LNCaP clone FGC (cell line): Measurements from ENCODE around the gene MRGPRE.

ENCODE experiments used
- DNase-seq: peaks from one replicate; pipeline ENCODE4 v3.0.0-alpha.2; 2011; ENCODE audit warnings: low read depth
- H3K4me3 ChIP-seq: 2 replicates; pipeline ENCODE4 v1.5.1; 2011; ENCODE audit warnings: mild to moderate bottlenecking, low read depth, low read length, control low read depth
- TF ChIP-seq, protein P1 (sequence below): IDR thresholded peaks from 2 replicates; pipeline ENCODE4 v1.5.1; 2012; ENCODE audit warnings: mild to moderate bottlenecking; ENCODE audit not compliant: control insufficient read depth, insufficient read depth; ENCODE audit errors: extremely low read depth

The MRGPRE gene

DNA sequence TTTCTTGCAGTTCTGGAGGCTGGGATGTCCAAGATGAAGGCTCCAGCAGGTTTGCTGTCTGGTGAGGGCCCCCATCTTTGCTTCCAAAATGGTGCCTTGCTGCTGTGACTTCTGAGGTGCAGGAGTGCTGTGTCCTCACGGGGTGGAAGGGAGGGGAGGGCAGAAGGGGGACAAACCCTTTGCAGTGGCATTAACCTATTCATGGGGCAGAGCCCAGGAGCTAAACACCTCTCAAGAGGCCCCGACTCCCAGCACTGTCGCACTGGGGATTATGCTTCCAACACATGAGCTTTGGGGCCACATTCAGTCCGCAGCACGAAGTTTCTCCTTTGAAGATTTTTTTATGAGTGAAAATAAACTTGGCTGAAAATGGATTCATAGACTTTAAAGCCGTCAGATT lies 41.6 kb downstream of the MRGPRE start:
- TF ChIP-seq, protein P1, sequence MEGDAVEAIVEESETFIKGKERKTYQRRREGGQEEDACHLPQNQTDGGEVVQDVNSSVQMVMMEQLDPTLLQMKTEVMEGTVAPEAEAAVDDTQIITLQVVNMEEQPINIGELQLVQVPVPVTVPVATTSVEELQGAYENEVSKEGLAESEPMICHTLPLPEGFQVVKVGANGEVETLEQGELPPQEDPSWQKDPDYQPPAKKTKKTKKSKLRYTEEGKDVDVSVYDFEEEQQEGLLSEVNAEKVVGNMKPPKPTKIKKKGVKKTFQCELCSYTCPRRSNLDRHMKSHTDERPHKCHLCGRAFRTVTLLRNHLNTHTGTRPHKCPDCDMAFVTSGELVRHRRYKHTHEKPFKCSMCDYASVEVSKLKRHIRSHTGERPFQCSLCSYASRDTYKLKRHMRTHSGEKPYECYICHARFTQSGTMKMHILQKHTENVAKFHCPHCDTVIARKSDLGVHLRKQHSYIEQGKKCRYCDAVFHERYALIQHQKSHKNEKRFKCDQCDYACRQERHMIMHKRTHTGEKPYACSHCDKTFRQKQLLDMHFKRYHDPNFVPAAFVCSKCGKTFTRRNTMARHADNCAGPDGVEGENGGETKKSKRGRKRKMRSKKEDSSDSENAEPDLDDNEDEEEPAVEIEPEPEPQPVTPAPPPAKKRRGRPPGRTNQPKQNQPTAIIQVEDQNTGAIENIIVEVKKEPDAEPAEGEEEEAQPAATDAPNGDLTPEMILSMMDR = no peak
- no peak overlapping the region for H3K4me3 ChIP-seq
- no peak for DNase-seq

DNA sequence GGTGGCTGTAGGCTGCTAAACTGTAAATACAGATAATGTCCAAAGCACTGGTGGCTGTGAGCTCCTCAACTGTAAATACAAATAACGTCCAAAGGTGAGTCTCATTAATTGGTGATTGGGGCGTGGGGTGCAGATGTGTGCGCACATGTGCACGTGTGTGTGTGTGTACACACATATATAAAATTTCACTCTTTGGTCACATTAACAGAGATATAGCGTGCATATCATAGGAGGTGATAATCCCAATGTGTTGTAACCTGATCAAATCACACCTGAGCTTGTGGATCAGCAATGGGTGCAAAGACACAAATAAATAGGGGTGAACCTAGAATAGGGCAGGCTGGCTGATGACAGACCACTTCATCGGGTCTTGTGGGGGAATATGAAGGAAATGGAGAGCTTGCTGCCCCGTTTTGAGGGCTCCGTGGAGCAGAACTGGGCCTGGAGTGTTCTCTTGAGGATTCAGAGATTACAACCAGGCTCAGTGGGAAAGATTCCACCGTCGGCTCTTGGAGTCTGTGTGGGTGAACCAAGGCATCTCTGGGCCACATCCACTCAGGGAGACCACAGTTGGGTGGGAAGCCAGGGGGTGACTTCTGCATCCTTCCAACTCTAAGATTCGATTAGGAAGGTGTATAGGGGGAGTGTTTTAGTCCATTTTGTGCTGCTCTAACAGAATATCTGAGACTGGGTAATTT lies 42.2 kb downstream of the MRGPRE start:
- H3K4me3 ChIP-seq = no peak overlapping the region
- TF ChIP-seq, protein P1 = no peak
- no peak for DNase-seq

DNA sequence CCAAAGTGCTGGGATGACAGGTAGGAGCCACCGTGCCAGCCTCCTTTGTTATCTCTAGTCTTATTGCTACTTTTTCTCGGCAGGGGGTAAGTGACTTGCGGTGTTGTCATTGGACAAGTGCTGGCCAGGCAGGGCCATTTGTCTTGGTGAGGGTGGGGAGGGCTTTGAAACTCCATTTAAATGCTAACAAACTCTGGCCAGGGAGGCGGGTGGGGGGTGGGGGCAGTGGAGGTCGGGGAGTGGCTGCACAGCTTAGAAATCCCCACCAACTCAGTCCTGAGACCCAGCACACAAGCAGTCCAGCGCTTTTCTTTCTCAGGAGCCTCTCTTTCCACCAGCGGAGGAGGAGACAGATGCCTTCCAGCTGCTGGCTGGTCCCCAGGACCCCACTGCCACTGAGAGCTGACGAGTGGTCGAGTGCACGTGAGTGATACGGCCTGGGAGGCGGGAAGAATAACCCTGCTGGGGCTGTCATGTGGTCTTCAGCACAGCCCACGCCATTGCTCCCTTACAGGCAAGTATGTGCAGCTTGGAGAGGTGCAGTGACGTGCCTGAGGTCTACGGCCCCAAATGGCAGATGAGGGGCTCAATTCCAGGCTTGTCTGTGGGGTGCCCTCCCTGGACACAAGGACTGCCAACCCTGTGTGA lies 42.9 kb downstream of the MRGPRE start:
- no peak for DNase-seq
- no peak overlapping the region for H3K4me3 ChIP-seq
- TF ChIP-seq, protein P1 = no peak

DNA sequence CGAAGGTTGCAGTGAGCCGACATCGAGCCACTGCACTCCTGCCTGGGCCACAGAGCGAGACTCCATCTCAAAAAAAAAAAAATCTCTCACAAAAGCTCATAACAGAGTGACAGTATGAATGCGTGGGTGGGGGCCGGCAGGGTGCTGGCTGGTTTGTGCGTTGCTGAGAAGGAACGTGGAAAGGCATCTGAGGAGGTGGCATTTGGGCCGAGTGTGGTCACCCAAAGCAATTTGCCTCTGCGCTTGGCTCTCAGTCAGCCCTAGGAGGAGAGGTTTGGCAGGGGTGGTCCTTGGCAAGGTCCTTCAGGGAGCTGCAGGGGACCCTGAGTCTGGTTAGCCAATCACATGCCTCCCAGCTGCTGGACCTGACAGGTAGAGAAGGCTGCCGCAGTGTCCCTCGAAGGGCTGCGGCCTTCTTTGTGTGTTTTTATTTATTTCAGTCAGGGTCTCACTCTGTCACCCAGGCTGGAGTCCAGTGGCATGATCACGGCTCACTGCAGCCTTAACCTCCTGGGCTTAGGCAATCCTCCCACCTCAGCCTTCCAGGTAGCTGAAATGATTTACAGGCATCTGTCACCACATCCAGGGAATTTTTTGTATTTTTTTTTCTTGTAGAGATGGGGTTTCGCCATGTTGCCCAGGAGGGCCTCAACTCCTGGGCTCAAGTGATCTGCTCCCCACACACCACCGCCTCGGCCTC lies 43.6 kb downstream of the MRGPRE start:
- H3K4me3 ChIP-seq = no peak overlapping the region
- DNase-seq = no peak
- TF ChIP-seq, protein P1 = no peak

DNA sequence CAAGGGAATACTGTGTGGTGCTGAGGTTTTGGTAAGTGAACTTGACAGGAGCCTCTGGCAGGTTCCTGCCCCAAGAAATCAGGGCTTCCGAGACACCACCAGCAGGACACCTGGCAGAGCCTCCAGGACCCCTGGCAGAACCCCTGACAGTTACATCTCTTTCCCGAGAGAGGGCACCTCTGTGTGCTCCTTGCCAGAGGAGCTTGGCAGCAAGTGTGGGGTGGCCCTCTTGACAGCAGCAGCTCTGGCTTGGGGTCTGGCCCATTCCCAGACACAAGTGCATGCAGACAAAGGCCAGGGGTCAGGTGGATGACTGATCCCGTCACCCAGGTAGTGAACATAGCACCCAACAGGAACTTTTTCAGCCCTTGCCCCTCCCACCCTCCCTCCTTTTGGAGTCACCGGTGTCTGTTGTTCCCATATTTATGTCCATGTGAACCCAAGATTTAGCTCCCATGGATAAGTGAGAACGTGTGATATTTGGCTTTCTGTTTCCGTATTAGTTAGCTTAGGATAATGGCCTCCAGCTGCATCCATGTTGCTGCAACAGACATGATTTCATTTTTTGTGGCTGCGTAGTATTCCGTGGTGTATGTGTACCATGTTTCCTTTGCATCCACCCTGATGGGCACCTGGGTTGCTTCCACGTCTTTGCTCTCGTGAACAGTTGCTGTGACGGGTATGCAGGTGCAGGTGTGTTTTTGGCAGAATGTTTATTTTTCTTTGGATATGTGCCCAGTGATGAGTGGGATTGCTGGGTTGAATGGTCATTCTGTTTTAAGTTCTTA lies 45.9 kb downstream of the MRGPRE start:
- H3K4me3 ChIP-seq = no peak overlapping the region
- TF ChIP-seq, protein P1 = no peak
- DNase-seq = no peak

DNA sequence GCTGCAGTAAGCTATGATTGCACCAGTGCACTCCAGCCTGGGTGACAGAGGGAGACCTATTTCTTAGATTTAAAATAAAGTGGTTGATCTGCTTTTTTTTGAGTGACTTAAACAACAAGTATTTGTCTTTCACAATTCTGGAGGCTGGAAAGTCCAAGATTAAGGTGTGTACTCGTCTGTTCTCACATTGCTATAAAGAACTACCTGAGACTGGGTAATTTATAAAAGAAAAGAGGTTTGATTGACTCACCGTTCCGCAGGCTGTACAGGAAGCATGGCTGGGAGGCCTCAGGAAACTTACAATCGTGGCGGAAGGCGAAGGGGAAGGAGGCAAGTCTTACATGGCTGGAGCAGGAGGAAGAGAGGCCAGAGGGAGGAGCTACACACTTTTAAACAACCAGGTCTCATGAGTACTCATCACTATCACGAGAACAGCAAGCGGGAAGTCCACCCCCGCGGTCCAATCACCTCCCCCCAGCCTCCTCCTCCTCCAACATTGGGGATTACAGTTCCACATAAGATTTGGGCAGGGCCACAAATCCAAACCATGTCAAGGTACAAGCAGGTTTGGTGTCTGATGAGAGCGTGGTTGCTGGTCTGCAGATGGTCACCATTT lies 47.4 kb downstream of the MRGPRE start:
- TF ChIP-seq, protein P1 = no peak
- H3K4me3 ChIP-seq = no peak overlapping the region
- DNase-seq = no peak
